DND-41 (cell line): ENCODE results near the gene CROCC.

Source experiments
- EZH2 ChIP-seq: IDR thresholded peaks from 3 replicates; pipeline ENCODE4 v1.6.1; 2012; ENCODE audit warnings: borderline replicate concordance, low read depth, mild to moderate bottlenecking, moderate library complexity, low read length, inconsistent platforms; ENCODE audit not compliant: severe bottlenecking
- TF ChIP-seq, protein P1 (sequence below): IDR thresholded peaks from 2 replicates; pipeline ENCODE4 v1.5.1; 2012; ENCODE audit warnings: borderline replicate concordance, low read length, moderate library complexity, mild to moderate bottlenecking; ENCODE audit not compliant: poor library complexity, severe bottlenecking; ENCODE audit errors: extremely low read depth

- TF ChIP-seq, protein P1, sequence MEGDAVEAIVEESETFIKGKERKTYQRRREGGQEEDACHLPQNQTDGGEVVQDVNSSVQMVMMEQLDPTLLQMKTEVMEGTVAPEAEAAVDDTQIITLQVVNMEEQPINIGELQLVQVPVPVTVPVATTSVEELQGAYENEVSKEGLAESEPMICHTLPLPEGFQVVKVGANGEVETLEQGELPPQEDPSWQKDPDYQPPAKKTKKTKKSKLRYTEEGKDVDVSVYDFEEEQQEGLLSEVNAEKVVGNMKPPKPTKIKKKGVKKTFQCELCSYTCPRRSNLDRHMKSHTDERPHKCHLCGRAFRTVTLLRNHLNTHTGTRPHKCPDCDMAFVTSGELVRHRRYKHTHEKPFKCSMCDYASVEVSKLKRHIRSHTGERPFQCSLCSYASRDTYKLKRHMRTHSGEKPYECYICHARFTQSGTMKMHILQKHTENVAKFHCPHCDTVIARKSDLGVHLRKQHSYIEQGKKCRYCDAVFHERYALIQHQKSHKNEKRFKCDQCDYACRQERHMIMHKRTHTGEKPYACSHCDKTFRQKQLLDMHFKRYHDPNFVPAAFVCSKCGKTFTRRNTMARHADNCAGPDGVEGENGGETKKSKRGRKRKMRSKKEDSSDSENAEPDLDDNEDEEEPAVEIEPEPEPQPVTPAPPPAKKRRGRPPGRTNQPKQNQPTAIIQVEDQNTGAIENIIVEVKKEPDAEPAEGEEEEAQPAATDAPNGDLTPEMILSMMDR, result no peak
- no peak for TF ChIP-seq EZH2
Observed at GRCh38 chr1:16904560-16905109, 17.1 kb upstream of the CROCC start.
